HG02798 (cell line): ENCODE results near the gene SLCO3A1.

Experiments
- ATAC-seq: cut with Tn5 transposase; IDR thresholded peaks from one replicate; pipeline ENCODE4 v1.9.1; 2021; ENCODE audit warnings: mild to moderate bottlenecking; ENCODE audit not compliant: unreplicated experiment, poor library complexity

SLCO3A1 gene

GRCh38 chr15:91857772-91858171 lies 4.3 kb downstream of the SLCO3A1 start:
- peak; percentile 53 for ATAC-seq

- no peak for ATAC-seq
Measured at GRCh38 chr15:91860498-91860897, 7.0 kb downstream of the SLCO3A1 start.

GRCh38 chr15:91861223-91861622 lies 7.7 kb downstream of the SLCO3A1 start:
- no peak for ATAC-seq

GRCh38 chr15:91862891-91863504 lies 9.5 kb downstream of the SLCO3A1 start:
- ATAC-seq, result no peak

GRCh38 chr15:91863621-91864255 lies 10.2 kb downstream of the SLCO3A1 start:
- ATAC-seq, result no peak

GRCh38 chr15:91864664-91865063 lies 11.2 kb downstream of the SLCO3A1 start:
- ATAC-seq, result no peak

GRCh38 chr15:91865486-91865885 lies 12.0 kb downstream of the SLCO3A1 start:
- ATAC-seq, result no peak

- ATAC-seq, result no peak
Measured at GRCh38 chr15:91865950-91866349, 12.4 kb downstream of the SLCO3A1 start.

GRCh38 chr15:91866371-91866905 lies 12.9 kb downstream of the SLCO3A1 start:
- ATAC-seq, result no peak

- no peak for ATAC-seq
Measured at GRCh38 chr15:91866971-91867372, 13.5 kb downstream of the SLCO3A1 start.

- no peak for ATAC-seq
Measured at GRCh38 chr15:91867581-91868026, 14.1 kb downstream of the SLCO3A1 start.

GRCh38 chr15:91870876-91871537 lies 17.5 kb downstream of the SLCO3A1 start:
- no peak for ATAC-seq

- no peak for ATAC-seq
Measured at GRCh38 chr15:91871837-91872236, 18.3 kb downstream of the SLCO3A1 start.

- no peak for ATAC-seq
Measured at GRCh38 chr15:91872356-91873137, 19.0 kb downstream of the SLCO3A1 start.

GRCh38 chr15:91873138-91873536 lies 19.6 kb downstream of the SLCO3A1 start:
- ATAC-seq, result no peak

GRCh38 chr15:91874171-91874570 lies 20.7 kb downstream of the SLCO3A1 start:
- ATAC-seq, result no peak

GRCh38 chr15:91874992-91875660 lies 21.6 kb downstream of the SLCO3A1 start:
- ATAC-seq, result no peak

- ATAC-seq, result no peak
Measured at GRCh38 chr15:91876187-91876586, 22.7 kb downstream of the SLCO3A1 start.

- ATAC-seq, result no peak
Measured at GRCh38 chr15:91878319-91878870, 24.9 kb downstream of the SLCO3A1 start.

- no peak for ATAC-seq
Measured at GRCh38 chr15:91879158-91879557, 25.6 kb downstream of the SLCO3A1 start.
